ENCODE data around the gene GPER1. TPM values are rescaled to one million over a fixed set of nuclear protein-coding genes. Genes with fewer than 3 reads are reported as not detected.

The GPER1 gene
- total and polyA plus RNA-seq, 7 donors, result 3.5 to 15.8 (median 4.6) TPM

DNA sequence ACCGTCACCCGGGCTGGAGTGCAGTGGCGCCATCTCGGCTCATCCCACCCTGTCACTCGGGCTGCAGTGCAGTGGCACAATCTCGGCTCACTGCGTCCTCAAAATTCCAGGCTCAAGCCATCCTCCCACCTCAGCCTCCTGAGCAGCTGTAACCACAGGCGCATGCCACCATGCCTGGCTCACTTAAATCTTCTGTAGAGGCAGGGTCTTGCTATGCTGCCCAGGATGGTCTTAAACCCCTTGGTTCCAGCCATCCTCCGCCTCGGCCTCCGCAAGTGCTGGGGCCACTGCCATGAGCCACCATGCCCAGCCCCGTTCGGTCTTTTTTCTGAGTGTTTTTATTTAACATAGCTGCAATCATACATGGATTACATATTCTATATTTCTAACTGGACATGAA lies 41.5 kb downstream of the GPER1 start:
- Histone ChIP-seq H3K4me3 (no peak overlapping the region), H3K4me1 (peaks cover 0 to 10% (median 8%) of the 10 kb centered on the region in 4 donors), H3K27me3 (no peaks in the 10 kb centered on the region), H3K9me3 (no peaks in the 10 kb centered on the region), H3K27ac (no peak overlapping the region), H3K36me3 (peaks cover 0 to 5% (median 1%) of the 10 kb centered on the region in 4 donors)
- no peak for DNase-seq
- TF ChIP-seq, protein P1, sequence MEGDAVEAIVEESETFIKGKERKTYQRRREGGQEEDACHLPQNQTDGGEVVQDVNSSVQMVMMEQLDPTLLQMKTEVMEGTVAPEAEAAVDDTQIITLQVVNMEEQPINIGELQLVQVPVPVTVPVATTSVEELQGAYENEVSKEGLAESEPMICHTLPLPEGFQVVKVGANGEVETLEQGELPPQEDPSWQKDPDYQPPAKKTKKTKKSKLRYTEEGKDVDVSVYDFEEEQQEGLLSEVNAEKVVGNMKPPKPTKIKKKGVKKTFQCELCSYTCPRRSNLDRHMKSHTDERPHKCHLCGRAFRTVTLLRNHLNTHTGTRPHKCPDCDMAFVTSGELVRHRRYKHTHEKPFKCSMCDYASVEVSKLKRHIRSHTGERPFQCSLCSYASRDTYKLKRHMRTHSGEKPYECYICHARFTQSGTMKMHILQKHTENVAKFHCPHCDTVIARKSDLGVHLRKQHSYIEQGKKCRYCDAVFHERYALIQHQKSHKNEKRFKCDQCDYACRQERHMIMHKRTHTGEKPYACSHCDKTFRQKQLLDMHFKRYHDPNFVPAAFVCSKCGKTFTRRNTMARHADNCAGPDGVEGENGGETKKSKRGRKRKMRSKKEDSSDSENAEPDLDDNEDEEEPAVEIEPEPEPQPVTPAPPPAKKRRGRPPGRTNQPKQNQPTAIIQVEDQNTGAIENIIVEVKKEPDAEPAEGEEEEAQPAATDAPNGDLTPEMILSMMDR (IDR thresholded peaks at IDR 0.05), result no peak
- TF ChIP-seq POLR2AphosphoS5 (IDR thresholded peaks at IDR 0.05) (no peak), EP300 (IDR thresholded peaks at IDR 0.05) (no peak), POLR2A (IDR thresholded peaks at IDR 0.05) (no peak)
- intact Hi-C loops (cut with DNase I), result no loop called here
- WGBS, 2 donors, result 97% methylated on average over 13 of the region's 13 CpGs

DNA sequence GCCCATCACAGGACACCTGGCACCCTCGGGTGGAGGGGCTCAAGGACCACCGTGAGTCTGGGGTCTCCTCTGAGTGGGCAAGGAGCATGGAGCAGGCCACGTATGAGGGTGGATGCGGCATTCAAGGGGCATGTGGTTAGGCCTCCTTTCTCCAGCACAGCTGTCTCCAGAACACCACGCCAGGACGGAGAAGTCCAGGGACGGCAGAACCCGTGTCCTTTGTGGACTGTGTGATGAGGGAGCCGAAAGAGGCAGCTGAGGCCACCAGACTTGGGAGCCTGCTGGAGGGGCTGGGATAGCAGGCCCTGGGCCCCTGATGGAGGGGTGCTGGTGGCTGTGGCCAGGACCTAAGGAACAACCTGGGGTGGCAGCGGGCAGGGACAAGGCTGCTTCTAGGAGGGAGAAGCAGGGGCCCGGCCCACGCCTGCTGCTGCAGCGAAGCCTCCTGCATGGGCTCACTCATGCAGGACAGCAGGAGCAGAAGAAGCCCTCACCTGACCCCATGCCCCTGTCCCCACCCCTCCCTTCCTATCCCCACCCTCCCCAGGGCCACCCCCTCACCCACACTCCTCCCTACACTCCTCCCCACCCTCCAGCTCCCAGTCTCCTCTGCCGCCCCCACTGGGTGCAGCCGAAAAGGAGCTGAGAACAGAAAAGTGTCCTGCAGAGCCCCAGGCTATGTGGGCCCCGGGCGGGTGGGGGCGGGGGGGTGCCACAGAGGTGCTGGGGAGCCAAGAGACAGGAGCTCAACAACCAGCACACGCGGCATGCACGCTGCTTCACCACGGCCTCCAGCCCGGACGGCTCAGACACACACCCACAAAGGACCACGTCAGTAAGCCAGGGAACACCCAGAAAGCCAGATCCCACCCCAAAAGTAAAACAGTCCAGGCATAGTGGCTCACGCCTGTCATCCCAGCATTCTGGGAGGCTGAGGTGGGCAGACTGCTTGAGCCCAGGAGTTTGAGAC lies 42.4 kb downstream of the GPER1 start:
- WGBS, 2 donors, result 95 to 96% methylated on average over 26 of the region's 26 CpGs
- no peak for DNase-seq
- peaks cover 0 to 2% (median 0%) of the 10 kb centered on the region in 4 donors for H3K4me1 ChIP-seq
- no peaks in the 10 kb centered on the region for H3K27me3 ChIP-seq
- TF ChIP-seq EP300 (IDR thresholded peaks at IDR 0.05) (no peak), POLR2A (IDR thresholded peaks at IDR 0.05) (no peak), POLR2AphosphoS5 (IDR thresholded peaks at IDR 0.05) (no peak)
- TF ChIP-seq, protein P1 (IDR thresholded peaks at IDR 0.05), result no peak
- intact Hi-C loops (cut with DNase I), result no loop called here
- peaks cover 0 to 5% (median 1%) of the 10 kb centered on the region in 4 donors for H3K36me3 ChIP-seq
- no peak overlapping the region for H3K27ac ChIP-seq
- H3K4me3 ChIP-seq, result no peak overlapping the region
- H3K9me3 ChIP-seq, result no peaks in the 10 kb centered on the region

DNA sequence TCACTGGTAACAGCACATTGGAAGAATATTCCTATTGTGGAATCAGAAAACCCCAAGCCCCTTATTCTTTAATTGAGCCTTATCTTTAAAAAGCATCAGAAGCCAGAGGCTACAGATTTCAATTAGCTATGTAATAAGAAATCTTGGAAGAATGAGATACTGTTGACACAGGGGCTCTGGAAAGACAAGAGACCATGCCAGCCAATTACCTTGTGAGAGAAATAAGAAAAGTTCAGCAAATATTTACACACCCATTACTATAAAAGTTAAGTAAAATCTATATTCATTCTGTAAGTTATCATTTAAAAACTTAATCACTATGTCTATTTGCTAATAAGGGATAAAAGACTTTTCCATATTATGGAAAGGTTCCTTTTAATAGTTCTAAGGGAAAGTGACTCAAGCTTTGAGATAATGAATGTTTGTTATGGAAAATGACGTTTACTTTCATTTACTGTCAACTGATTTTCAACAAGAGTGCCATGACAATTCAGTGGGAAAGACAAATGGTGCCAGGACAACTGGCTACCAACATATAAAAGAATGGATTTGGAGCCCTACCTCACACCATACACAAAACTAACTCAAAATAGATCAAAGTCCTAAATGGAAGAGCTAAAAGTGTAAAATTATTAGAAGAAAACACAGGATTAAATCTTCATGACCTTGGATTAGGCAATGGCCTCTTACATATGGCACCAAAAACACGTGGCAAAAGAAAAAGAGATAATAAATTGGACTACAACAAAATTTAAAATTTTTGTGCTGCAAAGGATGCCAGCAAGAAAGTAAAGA lies 43.8 kb downstream of the GPER1 start:
- TF ChIP-seq POLR2AphosphoS5 (IDR thresholded peaks at IDR 0.05) (no peak), POLR2A (IDR thresholded peaks at IDR 0.05) (no peak), EP300 (IDR thresholded peaks at IDR 0.05) (no peak)
- TF ChIP-seq, protein P1 (IDR thresholded peaks at IDR 0.05), result no peak
- WGBS, 2 donors, result 62 to 80% methylated on average over 2 of the region's 2 CpGs
- no peaks in the 10 kb centered on the region for H3K27me3 ChIP-seq
- H3K27ac ChIP-seq, result no peak overlapping the region
- no peak for DNase-seq
- H3K4me3 ChIP-seq, result no peak overlapping the region
- peaks cover 0 to 2% (median 1%) of the 10 kb centered on the region in 4 donors for H3K4me1 ChIP-seq
- no peaks in the 10 kb centered on the region for H3K9me3 ChIP-seq
- intact Hi-C loops (cut with DNase I), result no loop called here
- H3K36me3 ChIP-seq, result no peaks in the 10 kb centered on the region

DNA sequence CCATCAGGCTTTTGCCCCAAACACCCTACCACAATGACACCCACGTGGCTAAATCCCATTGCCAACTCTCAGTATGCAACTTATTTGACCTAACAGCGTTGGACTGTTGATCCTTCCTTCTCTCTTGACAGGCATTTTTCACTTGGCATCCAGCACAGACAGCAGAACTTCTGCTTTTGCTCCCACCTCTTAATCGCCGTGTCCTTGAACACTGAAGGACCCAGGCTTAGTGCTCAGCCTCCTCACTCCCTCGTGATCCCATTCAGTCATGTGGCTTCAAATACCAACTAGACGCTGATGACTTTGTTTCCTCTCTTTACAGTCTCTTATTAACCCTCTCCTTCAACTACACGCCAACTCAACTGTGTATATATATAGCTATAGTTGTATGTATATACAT lies 47.0 kb downstream of the GPER1 start:
- Histone ChIP-seq H3K4me1 (peaks cover 0 to 19% (median 16%) of the 10 kb centered on the region in 4 donors), H3K27ac (no peak overlapping the region), H3K27me3 (no peaks in the 10 kb centered on the region), H3K9me3 (no peaks in the 10 kb centered on the region), H3K36me3 (no peaks in the 10 kb centered on the region), H3K4me3 (no peak overlapping the region)
- peak; percentile 25 for DNase-seq
- intact Hi-C loops (cut with DNase I), result loop anchor here (5.0 kb wide), 1 partner anchor 48 kb away; the partner anchor contains the start of gene GPER1
- TF ChIP-seq, protein P1 (IDR thresholded peaks at IDR 0.05), result no peak
- TF ChIP-seq POLR2AphosphoS5 (IDR thresholded peaks at IDR 0.05) (no peak), POLR2A (IDR thresholded peaks at IDR 0.05) (no peak), EP300 (IDR thresholded peaks at IDR 0.05) (no peak)
- 90 to 91% methylated on average over 7 of the region's 7 CpGs for WGBS, 2 donors

Measured in sigmoid colon (tissue), 7 donors.